Tibial artery (tissue), 4 donors: ENCODE measurements around the gene FAM200B.

ENCODE experiments used
- DNase-seq, 2 donors: peaks; one replicate each; pipeline ENCODE4 v3.0.0-alpha.2; 2019
- H3K27ac ChIP-seq, 2 donors: fragments of 200-600 bp; sonication (generic) in 1 of 2; 1 replicate in 1 of 2; 2 replicates in 1 of 2; pipeline ENCODE4 v1.5.1; 2018 to 2019; ENCODE audit warnings: mild to moderate bottlenecking in 1 of 2
- H3K27me3 ChIP-seq, 2 donors: fragments of 200-600 bp; sonication (generic) in 1 of 2; one replicate each; pipeline versions ENCODE4 v1.5.1 to v1.6.0; 2016 to 2019
- H3K36me3 ChIP-seq, 3 donors: fragments of 200-600 bp; sonication (generic) in 2 of 3; one replicate each; pipeline ENCODE4 v1.5.1; 2016 to 2019; ENCODE audit warnings: mild to moderate bottlenecking in 2 of 3
- H3K4me1 ChIP-seq, 4 donors: fragments of 200-600 bp; sonication (generic) in 2 of 4; 1 replicate in 3 of 4; 2 replicates in 1 of 4; pipeline ENCODE4 v1.5.1; 2016 to 2019
- H3K4me3 ChIP-seq, 2 donors: fragments of 200-600 bp; sonication (generic) in 1 of 2; 1 replicate in 1 of 2; 2 replicates in 1 of 2; pipeline ENCODE4 v1.5.1; 2018 to 2019; ENCODE audit warnings: mild to moderate bottlenecking in 2 of 2
- H3K9me3 ChIP-seq, 3 donors: fragments of 200-600 bp; sonication (generic) in 1 of 3; one replicate each; pipeline ENCODE4 v1.5.1; 2016 to 2019
- CTCF ChIP-seq, 2 experiments: fragments of 200-600 bp in 1 of 2; fragments of 450-650 bp in 1 of 2; IDR thresholded peaks; one replicate each; pipeline ENCODE4 v1.5.1; 2017 to 2019; ENCODE audit warnings: antibody characterized with exemption in 2 of 2, mild to moderate bottlenecking in 1 of 2, moderate library complexity in 1 of 2
- intact Hi-C: fragments of 100-400 bp; cut with DNase I; formaldehyde crosslinking; loops from one replicate; pipeline ENCODE4 v1.15.0; 2023; ENCODE audit warnings: low total_unique reads

Gene FAM200B

GRCh38 chr4:15707363-15707715 lies 25.7 kb downstream of the FAM200B start:
- Histone ChIP-seq H3K9me3 (no peaks in the 10 kb centered on the region), H3K27ac (no peak overlapping the region), H3K4me1 (peaks cover 0 to 11% (median 3%) of the 10 kb centered on the region in 4 donors), H3K4me3 (no peak overlapping the region), H3K27me3 (no peaks in the 10 kb centered on the region), H3K36me3 (no peaks in the 10 kb centered on the region)
- TF ChIP-seq CTCF (IDR thresholded peaks at IDR 0.05): no peak
- intact Hi-C loops: no loop called here
- DNase-seq: no peak

- Histone ChIP-seq H3K4me3 (no peak overlapping the region), H3K27me3 (no peaks in the 10 kb centered on the region), H3K36me3 (no peaks in the 10 kb centered on the region), H3K4me1 (peaks cover 0 to 17% (median 4%) of the 10 kb centered on the region in 4 donors), H3K27ac (no peak overlapping the region), H3K9me3 (no peaks in the 10 kb centered on the region)
- intact Hi-C loops: no loop called here
- no peak for DNase-seq
- no peak for TF ChIP-seq CTCF (IDR thresholded peaks at IDR 0.05)
Observed at GRCh38 chr4:15711762-15712161, 30.1 kb downstream of the FAM200B start.

GRCh38 chr4:15712214-15712613 lies 30.6 kb downstream of the FAM200B start:
- DNase-seq: no peak
- TF ChIP-seq CTCF (IDR thresholded peaks at IDR 0.05): no peak
- H3K4me3 ChIP-seq: no peak overlapping the region
- no peak overlapping the region for H3K27ac ChIP-seq
- no peaks in the 10 kb centered on the region for H3K27me3 ChIP-seq
- intact Hi-C loops: no loop called here
- no peaks in the 10 kb centered on the region for H3K36me3 ChIP-seq
- H3K9me3 ChIP-seq: no peaks in the 10 kb centered on the region
- H3K4me1 ChIP-seq: peaks cover 0 to 21% (median 6%) of the 10 kb centered on the region in 4 donors

- no peaks in the 10 kb centered on the region for H3K27me3 ChIP-seq
- TF ChIP-seq CTCF (IDR thresholded peaks at IDR 0.05): no peak
- intact Hi-C loops: no loop called here
- H3K9me3 ChIP-seq: no peaks in the 10 kb centered on the region
- no peaks in the 10 kb centered on the region for H3K36me3 ChIP-seq
- H3K4me3 ChIP-seq: no peak overlapping the region
- H3K4me1 ChIP-seq: peaks cover 0 to 38% (median 12%) of the 10 kb centered on the region in 4 donors
- H3K27ac ChIP-seq: no peak overlapping the region
- DNase-seq: no peak
Observed at GRCh38 chr4:15714141-15714540, 32.5 kb downstream of the FAM200B start.

- intact Hi-C loops: no loop called here
- Histone ChIP-seq H3K27ac (no peak overlapping the region), H3K4me1 (peaks cover 0 to 38% (median 12%) of the 10 kb centered on the region in 4 donors), H3K9me3 (no peaks in the 10 kb centered on the region), H3K27me3 (no peaks in the 10 kb centered on the region), H3K36me3 (no peaks in the 10 kb centered on the region), H3K4me3 (no peak overlapping the region)
- DNase-seq: no peak
- no peak for TF ChIP-seq CTCF (IDR thresholded peaks at IDR 0.05)
Observed at GRCh38 chr4:15714646-15715435, 33.2 kb downstream of the FAM200B start.
